ENCODE measurements around the gene HIVEP1. TPM values are rescaled to one million over a fixed set of nuclear protein-coding genes. Genes with fewer than 3 reads are reported as not detected.

HIVEP1 gene
- total and polyA plus RNA-seq, 2 of the 13 experiments (the other 11 are each of a cell fraction or from before 2014, with no cell fraction given), result 7.4 to 9.9 TPM

DNA sequence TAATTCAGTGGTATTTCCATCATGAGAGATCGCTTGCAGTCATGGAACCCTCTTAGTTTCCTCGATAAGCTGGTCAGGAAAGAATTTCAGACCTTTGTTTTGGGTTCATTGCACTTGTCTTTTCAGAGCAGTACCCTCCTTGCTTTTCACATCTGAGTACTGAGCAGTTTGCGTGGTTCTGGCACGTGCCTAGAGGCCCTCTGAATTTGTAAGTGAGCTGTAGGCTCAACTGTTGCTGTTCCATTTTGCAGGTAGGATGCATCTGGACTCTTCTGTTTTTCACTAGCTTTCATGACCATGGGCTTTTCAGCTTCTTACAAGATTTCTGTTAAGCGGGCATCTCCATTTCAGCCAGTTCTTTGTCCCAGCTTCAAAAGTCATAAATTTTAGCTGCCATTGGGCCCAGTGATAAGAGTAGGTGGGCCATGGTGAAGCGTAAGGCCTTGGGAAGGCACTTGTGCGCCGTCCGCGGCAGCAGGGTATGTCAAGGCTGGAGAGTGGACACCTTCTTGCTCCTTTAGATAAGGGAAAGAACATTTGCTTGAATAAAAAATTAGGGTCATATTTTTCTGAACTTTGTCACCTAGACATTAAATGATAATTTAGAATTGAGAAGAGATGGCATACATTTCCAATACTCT is 35.8 kb downstream of the HIVEP1 start:
- H2AFZ ChIP-seq (ENCODE audit: low read length), result no peak overlapping the region
- no peak overlapping the region for H3K4me3 ChIP-seq (replicated peaks in 1 of 3; ENCODE audit: insufficient read depth in 1 of 3, low read depth in 2 of 3, low read length in 3 of 3)
- WGBS (ENCODE audit: low lambda C conversion rate), result 97% methylated on average over 10 of the region's 10 CpGs
- H3K4me1 ChIP-seq (ENCODE audit: insufficient read depth, low read length), result peaks cover 8% of the 10 kb centered on the region
- in situ Hi-C loops (cut with HindIII; ENCODE audit: extremely low pct_ligation_motif_present, low pct_unique_long_range_greater_than_20kb), result no loop called here
- FAIRE-seq, result no peak
- H3K79me2 ChIP-seq (ENCODE audit: insufficient read depth, low read length), result peaks cover 7% of the 10 kb centered on the region
- no TSS peak for BruUV-seq (replicated peaks)
- TF ChIP-seq ZNF253 (CRISPR knock-in tag; IDR thresholded peaks at IDR 0.05; ENCODE audit: borderline replicate concordance), result no peak
- no peak for TF ChIP-seq ZNF326 (CRISPR knock-in tag; IDR thresholded peaks at IDR 0.05; ENCODE audit: borderline replicate concordance)
- TF ChIP-seq HOXA3 (CRISPR knock-in tag; IDR thresholded peaks at IDR 0.05), result no peak
- TF ChIP-seq, protein P1, sequence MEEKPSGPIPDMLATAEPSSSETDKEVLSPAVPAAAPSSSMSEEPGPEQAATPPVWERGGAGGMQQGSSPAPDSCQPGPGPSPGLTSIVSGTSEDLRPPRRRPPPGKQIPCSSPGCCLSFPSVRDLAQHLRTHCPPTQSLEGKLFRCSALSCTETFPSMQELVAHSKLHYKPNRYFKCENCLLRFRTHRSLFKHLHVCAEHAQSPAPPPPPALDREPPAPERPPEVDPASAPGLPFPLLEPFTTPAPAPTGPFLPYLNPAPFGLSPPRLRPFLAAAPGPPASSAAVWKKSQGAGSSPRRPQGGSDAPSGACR (CRISPR knock-in tag; IDR thresholded peaks at IDR 0.05), result no peak
- no peak for TF ChIP-seq BHLHE40 (IDR thresholded peaks at IDR 0.05; ENCODE audit: low read length)
- TF ChIP-seq PHF21A (CRISPR knock-in tag; IDR thresholded peaks at IDR 0.05), result no peak
- TF ChIP-seq ZBTB1 (CRISPR knock-in tag; IDR thresholded peaks at IDR 0.05; ENCODE audit: borderline replicate concordance), result no peak
- no peak for TF ChIP-seq MZF1 (CRISPR knock-in tag; IDR thresholded peaks at IDR 0.05; ENCODE audit: borderline replicate concordance)
- no peak for TF ChIP-seq SIN3A (IDR thresholded peaks at IDR 0.05; ENCODE audit: borderline replicate concordance, low read depth, low read length)
- no peak for TF ChIP-seq CREBL2 (CRISPR knock-in tag; IDR thresholded peaks at IDR 0.05; ENCODE audit: borderline replicate concordance)
- ATAC-seq, result no peak
- DNase-seq (ENCODE audit: low spot score), result no peak
- H3K9ac ChIP-seq (ENCODE audit: insufficient read depth, low read depth, low read length), result no peak overlapping the region
- no peak overlapping the region for H3K27ac ChIP-seq (ENCODE audit: extremely low read length, insufficient read depth, low read length)
- H3K9me3 ChIP-seq (ENCODE audit: low read length), result no peaks in the 10 kb centered on the region
- CTCF ChIA-PET (ENCODE audit: low intra/inter-chr PET ratio, low total read pairs), result no interaction called here
- H3K4me2 ChIP-seq (ENCODE audit: low read depth, low read length), result no peak overlapping the region
- no peaks in the 10 kb centered on the region for H3K36me3 ChIP-seq (replicated peaks in 1 of 2; ENCODE audit: control insufficient read depth in 1 of 2, insufficient read depth in 2 of 2, low read length in 2 of 2)
- H4K20me1 ChIP-seq (ENCODE audit: insufficient read depth, low read length), result no peaks in the 10 kb centered on the region
- POLR2A ChIA-PET, result no interaction called here
- intact Hi-C loops (cut with micrococcal nuclease; ENCODE audit: unreplicated experiment), result no loop called here
- H3K27me3 ChIP-seq (ENCODE audit: control insufficient read depth in 1 of 2, insufficient read depth in 2 of 2, low read length in 2 of 2), result no peaks in the 10 kb centered on the region

Measured in HepG2 (cell line).